Measurements from ENCODE around the gene IRF1. TPM values are rescaled to one million over a fixed set of nuclear protein-coding genes. Genes with fewer than 3 reads are reported as not detected.

Gene IRF1
- total and polyA plus RNA-seq, 4 donors, result 32.9 to 141 (median 68.5) TPM

- ATAC-seq (ENCODE audit: insufficient read depth, low FRiP score) (no peak), DNase-seq (no peak)
- no peaks in the 10 kb centered on the region for H3K4me1 ChIP-seq (ENCODE audit: control insufficient read depth in 5 of 5, insufficient read depth in 5 of 5, low read length in 5 of 5)
- H3K36me3 ChIP-seq (ENCODE audit: control insufficient read depth in 4 of 4, insufficient read depth in 4 of 4, low read length in 4 of 4), result no peaks in the 10 kb centered on the region
- no peaks in the 10 kb centered on the region for H3K27me3 ChIP-seq (ENCODE audit: control insufficient read depth in 3 of 3, insufficient read depth in 3 of 3, low read length in 2 of 3)
- 83 to 84% methylated on average over 4 of the region's 4 CpGs for WGBS, 2 donors
- H3K27ac ChIP-seq (ENCODE audit: low read depth in 1 of 2, low read length in 1 of 2), result no peak overlapping the region
- no peak overlapping the region for H3K4me3 ChIP-seq
- TF ChIP-seq, protein P1, sequence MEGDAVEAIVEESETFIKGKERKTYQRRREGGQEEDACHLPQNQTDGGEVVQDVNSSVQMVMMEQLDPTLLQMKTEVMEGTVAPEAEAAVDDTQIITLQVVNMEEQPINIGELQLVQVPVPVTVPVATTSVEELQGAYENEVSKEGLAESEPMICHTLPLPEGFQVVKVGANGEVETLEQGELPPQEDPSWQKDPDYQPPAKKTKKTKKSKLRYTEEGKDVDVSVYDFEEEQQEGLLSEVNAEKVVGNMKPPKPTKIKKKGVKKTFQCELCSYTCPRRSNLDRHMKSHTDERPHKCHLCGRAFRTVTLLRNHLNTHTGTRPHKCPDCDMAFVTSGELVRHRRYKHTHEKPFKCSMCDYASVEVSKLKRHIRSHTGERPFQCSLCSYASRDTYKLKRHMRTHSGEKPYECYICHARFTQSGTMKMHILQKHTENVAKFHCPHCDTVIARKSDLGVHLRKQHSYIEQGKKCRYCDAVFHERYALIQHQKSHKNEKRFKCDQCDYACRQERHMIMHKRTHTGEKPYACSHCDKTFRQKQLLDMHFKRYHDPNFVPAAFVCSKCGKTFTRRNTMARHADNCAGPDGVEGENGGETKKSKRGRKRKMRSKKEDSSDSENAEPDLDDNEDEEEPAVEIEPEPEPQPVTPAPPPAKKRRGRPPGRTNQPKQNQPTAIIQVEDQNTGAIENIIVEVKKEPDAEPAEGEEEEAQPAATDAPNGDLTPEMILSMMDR (IDR thresholded peaks at IDR 0.05; ENCODE audit: control extremely low read depth, extremely low read depth), result no peak
- no peak overlapping the region for H3K9ac ChIP-seq (ENCODE audit: insufficient read depth in 1 of 2, low read length in 2 of 2)
- no peaks in the 10 kb centered on the region for H3K9me3 ChIP-seq (ENCODE audit: control insufficient read depth in 4 of 4, insufficient read depth in 3 of 4, low read length in 3 of 4)
Observed at GRCh38 chr5:132530946-132531345, 40.4 kb upstream of the IRF1 start.

- no peak for ATAC-seq (ENCODE audit: insufficient read depth, low FRiP score)
- Histone ChIP-seq H3K27ac (ENCODE audit: low read depth in 1 of 2, low read length in 1 of 2) (no peak overlapping the region), H3K9me3 (ENCODE audit: control insufficient read depth in 4 of 4, insufficient read depth in 3 of 4, low read length in 3 of 4) (no peaks in the 10 kb centered on the region), H3K9ac (ENCODE audit: insufficient read depth in 1 of 2, low read length in 2 of 2) (no peak overlapping the region), H3K4me3 (no peak overlapping the region), H3K36me3 (ENCODE audit: control insufficient read depth in 4 of 4, insufficient read depth in 4 of 4, low read length in 4 of 4) (no peaks in the 10 kb centered on the region), H3K4me1 (ENCODE audit: control insufficient read depth in 5 of 5, insufficient read depth in 5 of 5, low read length in 5 of 5) (no peaks in the 10 kb centered on the region), H3K27me3 (ENCODE audit: control insufficient read depth in 3 of 3, insufficient read depth in 3 of 3, low read length in 2 of 3) (no peaks in the 10 kb centered on the region)
- TF ChIP-seq, protein P1 (IDR thresholded peaks at IDR 0.05; ENCODE audit: control extremely low read depth, extremely low read depth), result no peak
- 43 to 63% methylated on average over 6 of the region's 6 CpGs for WGBS, 2 donors
- no peak for DNase-seq
Observed at GRCh38 chr5:132528866-132529634, 38.5 kb upstream of the IRF1 start.

DNA sequence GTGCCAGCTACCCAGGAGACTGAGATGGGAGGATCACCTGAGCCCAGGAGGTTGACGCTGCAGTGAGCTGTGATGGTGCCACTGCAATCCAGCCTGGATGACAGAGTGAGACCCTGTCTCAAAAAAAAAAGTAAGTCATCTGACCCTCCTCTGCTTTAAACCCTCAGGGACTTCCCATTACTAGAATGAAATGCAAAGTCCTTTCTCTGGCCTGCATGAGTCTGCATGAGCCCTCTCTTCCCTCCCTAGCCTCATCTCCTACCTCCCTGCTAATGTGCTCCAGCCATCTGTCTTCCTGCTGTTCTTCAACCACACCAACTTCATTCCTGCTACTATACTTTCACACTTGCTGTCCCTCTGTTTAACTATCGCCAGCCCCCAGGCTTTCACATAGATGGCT lies 37.4 kb upstream of the IRF1 start:
- H3K4me1 ChIP-seq (ENCODE audit: control insufficient read depth in 5 of 5, insufficient read depth in 5 of 5, low read length in 5 of 5), result no peaks in the 10 kb centered on the region
- H3K27ac ChIP-seq (ENCODE audit: low read depth in 1 of 2, low read length in 1 of 2), result no peak overlapping the region
- TF ChIP-seq, protein P1 (IDR thresholded peaks at IDR 0.05; ENCODE audit: control extremely low read depth, extremely low read depth), result no peak

More for the DNA sequence above, 37.4 kb upstream of the IRF1 start:
- Histone ChIP-seq H3K9ac (ENCODE audit: insufficient read depth in 1 of 2, low read length in 2 of 2) (no peak overlapping the region), H3K27me3 (ENCODE audit: control insufficient read depth in 3 of 3, insufficient read depth in 3 of 3, low read length in 2 of 3) (no peaks in the 10 kb centered on the region), H3K4me3 (no peak overlapping the region), H3K9me3 (ENCODE audit: control insufficient read depth in 4 of 4, insufficient read depth in 3 of 4, low read length in 3 of 4) (no peaks in the 10 kb centered on the region), H3K36me3 (ENCODE audit: control insufficient read depth in 4 of 4, insufficient read depth in 4 of 4, low read length in 4 of 4) (no peaks in the 10 kb centered on the region)
- WGBS, 2 donors, result 86 to 96% methylated on average over 2 of the region's 2 CpGs
- DNase-seq (no peak), ATAC-seq (ENCODE audit: insufficient read depth, low FRiP score) (no peak)

All from lung (tissue), 12 donors.